PC-3 (cell line): ENCODE results near the gene HNRNPLL. TPM values are rescaled to one million over a fixed set of nuclear protein-coding genes. Genes with fewer than 3 reads are reported as not detected.

ENCODE experiments used
- ATAC-seq: fragments of 200-7000 bp; cut with Tn5 transposase; 2 replicates; pipeline ENCODE4 v1.9.1; 2020; ENCODE audit warnings: mild to moderate bottlenecking, moderate library complexity
- BruUV-seq: library from RNA; stranded (reverse); fragments of 400-500 nt; replicated peaks from 2 replicates; lab custom pipeline; 2021; lab: Mats Ljungman, UMichigan
- CTCF ChIA-PET: fragments of 300-600 bp; sonication (Branson Sonifier 250); formaldehyde crosslinking; loops from one replicate; lab custom pipeline; 2022; ENCODE audit warnings: antibody characterized with exemption; lab: Charles Lee
- POLR2A ChIA-PET: fragments of 300-600 bp; sonication (Branson Sonifier 250); formaldehyde crosslinking; loops from one replicate; lab custom pipeline; 2022; ENCODE audit warnings: antibody characterized with exemption; ENCODE audit not compliant: unreplicated experiment; lab: Charles Lee
- DNase-seq: peaks from one replicate; pipeline ENCODE4 v3.0.0-alpha.2; 2015
- H2AFZ ChIP-seq: fragments of 300-600 bp; sonication (generic); 2 replicates; pipeline ENCODE4 v1.6.0; 2016; ENCODE audit warnings: antibody characterized with exemption, low read length
- H3F3A ChIP-seq: fragments of 300-600 bp; sonication (generic); one replicate; pipeline ENCODE4 v1.6.0; 2017; ENCODE audit warnings: antibody characterized with exemption, low read length, control low read depth, mild to moderate bottlenecking; ENCODE audit not compliant: unreplicated experiment
- H3K27ac ChIP-seq: fragments of 300-600 bp; sonication (generic); 2 replicates; pipeline ENCODE4 v1.5.1; 2016; ENCODE audit warnings: mild to moderate bottlenecking, low read length
- H3K27me3 ChIP-seq: fragments of 300-600 bp; sonication (generic); 2 replicates; pipeline ENCODE4 v1.6.1; 2016; ENCODE audit warnings: low read length, mixed read lengths
- H3K36me3 ChIP-seq: fragments of 300-600 bp; sonication (generic); 2 replicates; pipeline ENCODE4 v1.6.1; 2016; ENCODE audit warnings: low read depth, mixed run types, low read length, mixed read lengths
- H3K4me1 ChIP-seq: fragments of 300-600 bp; sonication (generic); 2 replicates; pipeline ENCODE4 v1.5.1; 2016; ENCODE audit warnings: low read length; ENCODE audit not compliant: insufficient read depth
- H3K4me2 ChIP-seq: fragments of 300-600 bp; sonication (generic); 2 replicates; pipeline ENCODE4 v1.6.0; 2016; ENCODE audit warnings: low read length
- H3K4me3 ChIP-seq: fragments of 300-600 bp; sonication (generic); 2 replicates; pipeline ENCODE4 v1.5.1; 2016; ENCODE audit warnings: mild to moderate bottlenecking, low read length, mixed read lengths
- H3K79me2 ChIP-seq: fragments of 300-600 bp; sonication (generic); 2 replicates; pipeline ENCODE4 v1.6.1; 2017; ENCODE audit warnings: low read length, mixed read lengths
- H3K9ac ChIP-seq: fragments of 300-600 bp; sonication (generic); 2 replicates; pipeline ENCODE4 v1.6.0; 2016; ENCODE audit warnings: mild to moderate bottlenecking, low read length
- H3K9me2 ChIP-seq: fragments of 300-600 bp; sonication (generic); replicated peaks from 2 replicates; pipeline ENCODE4 v1.6.1; 2016; ENCODE audit warnings: mixed run types, low read length, mixed read lengths
- H3K9me3 ChIP-seq: fragments of 300-600 bp; sonication (generic); 2 replicates; pipeline ENCODE4 v1.6.1; 2016; ENCODE audit warnings: low read length, mixed read lengths
- H4K20me1 ChIP-seq: fragments of 300-600 bp; sonication (generic); 2 replicates; pipeline ENCODE4 v1.6.1; 2016; ENCODE audit warnings: low read length, mixed read lengths
- CTCF ChIP-seq: fragments of 300-600 bp; sonication (generic); conservative IDR thresholded peaks from 2 replicates; pipeline ENCODE4 v1.5.1; 2017; ENCODE audit warnings: antibody characterized with exemption, low read depth, mild to moderate bottlenecking, low read length
- EZH2 ChIP-seq: fragments of 300-600 bp; sonication (generic); IDR thresholded peaks from one replicate; pipeline ENCODE4 v1.6.1; 2017; ENCODE audit warnings: antibody characterized with exemption, mild to moderate bottlenecking, low read length; ENCODE audit not compliant: unreplicated experiment
- EZH2phosphoT487 ChIP-seq: fragments of 300-600 bp; sonication (generic); IDR thresholded peaks from 2 replicates; pipeline ENCODE4 v1.6.1; 2018; ENCODE audit warnings: mild to moderate bottlenecking, antibody characterized with exemption, low read length, borderline replicate concordance
- intact Hi-C: fragments of 100-400 bp; cut with micrococcal nuclease; formaldehyde crosslinking; loops from 2 replicates; pipeline ENCODE4 v1.9.0; 2023
- total RNA-seq: library from RNA; depleted of rRNA; stranded (reverse); fragments of >200 nt; gene quantifications from 2 replicates; pipeline ENCODE4 v1.2.3, GENCODE V29; 2014

HNRNPLL gene
- total RNA-seq, 1 experiment from 2014 or later: 30.1 TPM

GRCh38 chr2:38627391-38627790, 24.7 kb upstream of the HNRNPLL start:
- BruUV-seq: no TSS peak
- CTCF ChIA-PET: no interaction called here
- intact Hi-C loops: no loop called here

GRCh38 chr2:38626326-38627035, 23.8 kb upstream of the HNRNPLL start:
- H3K4me2 ChIP-seq: no peak overlapping the region
- no peak overlapping the region for H3K27ac ChIP-seq
- ChIA-PET POLR2A (no interaction called here), CTCF (no interaction called here)
- no peak overlapping the region for H2AFZ ChIP-seq
- ATAC-seq (no peak), DNase-seq (no peak)
- no peaks in the 10 kb centered on the region for H3K36me3 ChIP-seq
- no peaks in the 10 kb centered on the region for H3F3A ChIP-seq
- no peak overlapping the region for H3K9ac ChIP-seq
- no peaks in the 10 kb centered on the region for H3K79me2 ChIP-seq
- H3K9me2 ChIP-seq: no peaks in the 10 kb centered on the region
- BruUV-seq: no TSS peak
- no peaks in the 10 kb centered on the region for H3K9me3 ChIP-seq
- no peaks in the 10 kb centered on the region for H3K27me3 ChIP-seq
- TF ChIP-seq EZH2phosphoT487: no peak
- no peak for TF ChIP-seq EZH2
- TF ChIP-seq CTCF: no peak
- H3K4me3 ChIP-seq: no peak overlapping the region
- intact Hi-C loops: no loop called here
- no peaks in the 10 kb centered on the region for H4K20me1 ChIP-seq
- H3K4me1 ChIP-seq: no peaks in the 10 kb centered on the region

More at GRCh38 chr2:38627391-38627790, 24.7 kb upstream of the HNRNPLL start:
- ATAC-seq (no peak), DNase-seq (no peak)
- Histone ChIP-seq H4K20me1 (no peaks in the 10 kb centered on the region), H3K4me3 (no peak overlapping the region), H3K9me2 (no peaks in the 10 kb centered on the region), H3K4me1 (no peaks in the 10 kb centered on the region), H3K36me3 (no peaks in the 10 kb centered on the region), H2AFZ (no peak overlapping the region), H3K9me3 (no peaks in the 10 kb centered on the region), H3K4me2 (no peak overlapping the region), H3K27me3 (no peaks in the 10 kb centered on the region), H3F3A (no peaks in the 10 kb centered on the region), H3K79me2 (no peaks in the 10 kb centered on the region), H3K9ac (no peak overlapping the region), H3K27ac (no peak overlapping the region)
- TF ChIP-seq CTCF: no peak
- no peak for TF ChIP-seq EZH2
- TF ChIP-seq EZH2phosphoT487: no peak
- POLR2A ChIA-PET: no interaction called here

- BruUV-seq: no TSS peak
- POLR2A ChIA-PET: no interaction called here
These were observed 19.5 kb upstream of the HNRNPLL start for GRCh38 chr2:38622210-38622609.

More at GRCh38 chr2:38622210-38622609, 19.5 kb upstream of the HNRNPLL start:
- TF ChIP-seq EZH2: no peak
- Histone ChIP-seq H3K27ac (no peak overlapping the region), H3K36me3 (no peaks in the 10 kb centered on the region), H3K79me2 (no peaks in the 10 kb centered on the region), H4K20me1 (no peaks in the 10 kb centered on the region), H3K9me3 (no peaks in the 10 kb centered on the region), H3K27me3 (no peaks in the 10 kb centered on the region), H3K4me3 (no peak overlapping the region), H2AFZ (no peak overlapping the region), H3K9ac (no peak overlapping the region), H3K4me2 (no peak overlapping the region), H3K4me1 (no peaks in the 10 kb centered on the region), H3F3A (no peaks in the 10 kb centered on the region), H3K9me2 (no peaks in the 10 kb centered on the region)
- ATAC-seq (no peak), DNase-seq (no peak)
- CTCF ChIA-PET: no interaction called here
- intact Hi-C loops: no loop called here
